K562 (cell line): ENCODE measurements around the gene PRLHR. TPM values are rescaled to one million over a fixed set of nuclear protein-coding genes. Genes with fewer than 3 reads are reported as not detected.

Experiments
- ATAC-seq: fragments of 200-7000 bp; cut with Tn5 transposase; 3 replicates; pipeline ENCODE4 v1.9.1; 2020; ENCODE audit warnings: moderate library complexity
- BruUV-seq: library from RNA; stranded (reverse); fragments of 400-500 nt; replicated peaks from 2 replicates; lab custom pipeline; 2021; lab: Mats Ljungman, UMichigan
- CTCF ChIA-PET: fragments of 300-600 bp; formaldehyde crosslinking; extraction: SDS; loops from one replicate; lab custom pipeline; 2021; ENCODE audit warnings: low intra/inter-chr PET ratio; lab: Yijun Ruan, JAX
- POLR2A ChIA-PET: fragments of 300-600, 350-650 bp; sonication (Branson Sonifier 250); formaldehyde crosslinking; extraction: SDS; loops from one replicate; lab custom pipeline; 2021; ENCODE audit warnings: antibody characterized with exemption, inconsistent platforms; lab: Yijun Ruan, JAX
- DNase-seq, 4 experiments: peaks; one replicate each; pipeline versions ENCODE4 v3.0.0 to v3.0.0-alpha.2; 2011 to 2018; ENCODE audit warnings: low spot score in 3 of 4, mixed read lengths in 3 of 4; ENCODE audit errors: extremely low read depth in 1 of 4
- FAIRE-seq: peaks from 2 replicates; lab custom pipeline; 2011; peaks lifted over from hg19 to GRCh38; lab: Jason Lieb, UNC
- H2AFZ ChIP-seq: 2 replicates; pipeline ENCODE4 v1.6.0; 2011; ENCODE audit warnings: low read depth, low read length, control low read depth, inconsistent platforms
- H3K27ac ChIP-seq: fragments of 200-600 bp; 3 replicates; pipeline ENCODE4 v1.8.0; 2011; ENCODE audit warnings: low read depth, mild to moderate bottlenecking, control low read depth, inconsistent platforms, low read length, moderate library complexity, mixed read lengths; ENCODE audit errors: extremely low read depth
- H3K27me3 ChIP-seq, 2 experiments: fragments of 300-600 bp in 1 of 2; 2 replicates in 1 of 2; 3 replicates in 1 of 2; pipeline versions ENCODE4 v1.6.0 to v1.8.0; 2011; ENCODE audit warnings: inconsistent platforms in 2 of 2, low read length in 2 of 2, mild to moderate bottlenecking in 1 of 2, mixed read lengths in 1 of 2, moderate library complexity in 1 of 2; ENCODE audit not compliant: control insufficient read depth in 2 of 2, insufficient read depth in 2 of 2
- H3K36me3 ChIP-seq: fragments of 300-600 bp; 3 replicates; pipeline ENCODE4 v1.8.0; 2011; ENCODE audit warnings: mild to moderate bottlenecking, low read length, inconsistent platforms; ENCODE audit not compliant: control insufficient read depth, insufficient read depth
- H3K4me1 ChIP-seq, 2 experiments: fragments of 200-600 bp in 1 of 2; replicated peaks in 1 of 2; 2 replicates in 1 of 2; 3 replicates in 1 of 2; pipeline versions ENCODE4 v1.5.1 to v1.8.0; 2011; ENCODE audit warnings: inconsistent platforms in 2 of 2, low read length in 2 of 2, mild to moderate bottlenecking in 1 of 2, mixed read lengths in 1 of 2, moderate library complexity in 1 of 2; ENCODE audit not compliant: control insufficient read depth in 2 of 2, insufficient read depth in 2 of 2
- H3K4me2 ChIP-seq: 2 replicates; pipeline ENCODE4 v1.6.1; 2011; ENCODE audit warnings: low read length, control low read depth, inconsistent platforms, mixed read lengths; ENCODE audit not compliant: insufficient read depth
- H3K4me3 ChIP-seq: fragments of 200-600 bp; sonication (generic), shearing (Covaris generic); 2 replicates; pipeline ENCODE4 v1.5.1; 2016; ENCODE audit warnings: control low read depth, inconsistent platforms
- H3K79me2 ChIP-seq: fragments of 200-600 bp; 3 replicates; pipeline ENCODE4 v1.8.0; 2011; ENCODE audit warnings: low read length, inconsistent platforms; ENCODE audit not compliant: control insufficient read depth, insufficient read depth
- H3K9ac ChIP-seq, 2 experiments: 2 replicates each; pipeline versions ENCODE4 v1.6.0 to v1.6.1; 2011; ENCODE audit warnings: low read depth in 2 of 2, low read length in 2 of 2, control low read depth in 1 of 2, inconsistent platforms in 1 of 2, mild to moderate bottlenecking in 1 of 2, mixed read lengths in 1 of 2; ENCODE audit not compliant: insufficient read depth in 1 of 2
- H3K9me1 ChIP-seq: one replicate; pipeline ENCODE4 v1.6.0; 2011; ENCODE audit warnings: inconsistent platforms, mild to moderate bottlenecking, low read length, moderate library complexity; ENCODE audit not compliant: control insufficient read depth, insufficient read depth
- H3K9me3 ChIP-seq: replicated peaks from 2 replicates; pipeline ENCODE4 v1.5.1; 2011; ENCODE audit warnings: low read depth, low read length, inconsistent platforms; ENCODE audit not compliant: control insufficient read depth, insufficient read depth
- H4K20me1 ChIP-seq: replicated peaks from 2 replicates; pipeline ENCODE4 v1.6.1; 2011; ENCODE audit warnings: low read length, inconsistent platforms, mixed read lengths; ENCODE audit not compliant: control insufficient read depth, insufficient read depth
- ATF1 ChIP-seq, 2 experiments: fragments of 450-650 bp in 1 of 2; IDR thresholded peaks; 2 replicates each; pipeline ENCODE4 v1.6.1; 2016; ENCODE audit warnings: missing compliant biosample characterization in 1 of 2, missing genetic modification characterization in 1 of 2
- BRD9 ChIP-seq: fragments of 450-650 bp; IDR thresholded peaks from 2 replicates; pipeline ENCODE4 v1.6.1; 2018; ENCODE audit warnings: low read depth; ENCODE audit not compliant: partially characterized antibody
- CBX5 ChIP-seq: IDR thresholded peaks from 2 replicates; pipeline ENCODE4 v1.6.1; 2014; ENCODE audit warnings: low read depth, borderline replicate concordance
- E2F4 ChIP-seq: sonication (generic); formaldehyde crosslinking; IDR thresholded peaks from 2 replicates; pipeline ENCODE4 v1.8.0; 2022; ENCODE audit warnings: mild to moderate bottlenecking, low read depth, missing genetic modification reagents
- GABPB2 ChIP-seq: fragments of 250-450 bp; sonication (Bioruptor Pico); conservative IDR thresholded peaks from 2 replicates; pipeline ENCODE4 v1.5.1; 2021; ENCODE audit warnings: mild to moderate bottlenecking
- HNRNPH1 ChIP-seq: fragments of 200-400 bp; formaldehyde crosslinking; optimal IDR thresholded peaks from 2 replicates; pipeline ENCODE3; 2017; ENCODE audit warnings: low read depth, mild to moderate bottlenecking, low read length, moderate library complexity
- HNRNPK ChIP-seq: fragments of 200-400 bp; formaldehyde crosslinking; IDR thresholded peaks from one replicate; pipeline ENCODE4 v1.6.1; 2018; ENCODE audit warnings: mild to moderate bottlenecking, low read depth, low read length; ENCODE audit not compliant: poor library complexity, severe bottlenecking
- POLR3G ChIP-seq: IDR thresholded peaks from 2 replicates; pipeline ENCODE4 v1.6.1; 2011; ENCODE audit not compliant: insufficient read length, insufficient replicate concordance; ENCODE audit errors: extremely low read depth
- ZNF75A ChIP-seq: fragments of 450-650 bp; formaldehyde crosslinking; IDR thresholded peaks from 2 replicates; pipeline ENCODE4 v1.4.0; 2020; ENCODE audit warnings: mild to moderate bottlenecking
- ZSCAN32 ChIP-seq: fragments of 450-650 bp; formaldehyde crosslinking; IDR thresholded peaks from 2 replicates; pipeline ENCODE4 v1.4.0; 2020; ENCODE audit warnings: mild to moderate bottlenecking, moderate library complexity
- WGBS: fragments of 100-300 bp; shearing (Covaris generic); methylation state at CpG from one replicate; pipeline ENCODE4 v1.1.6; 2016; ENCODE audit warnings: low coverage, mixed read lengths; ENCODE audit not compliant: insufficient coverage; ENCODE audit errors: missing lambda C conversion rate; 5-methylcytosine and 5-hydroxymethylcytosine counted together
- in situ Hi-C: fragments of 300-500 bp; cut with MboI; formaldehyde crosslinking; loops from 4 replicates; pipeline ENCODE4 v1.15.0; 2018; ENCODE audit warnings: inconsistent platforms, mixed read lengths
- intact Hi-C: fragments of 100-400 bp; cut with micrococcal nuclease; formaldehyde crosslinking; loops from 2 replicates; pipeline ENCODE4 v1.14.2; 2022
- polyA plus RNA-seq, 8 experiments: library from polyadenylated mRNA; depleted of rRNA in 4 of 8; stranded (reverse) in 5 of 8; unstranded in 3 of 8; fragments of >200 nt; fragmentation: Nextera tagmentation in 2 of 8; fragmentation: Illumina TruSeq in 1 of 8; extraction: Ambion mirVana in 2 of 8; extraction: Trizol in 1 of 8; gene quantifications; 2 replicates each; pipeline versions ENCODE4 v1.2.1 to v1.2.3, GENCODE V29; 2011 to 2014; ENCODE audit warnings: inconsistent platforms in 1 of 8, missing spikeins in 1 of 8
- total RNA-seq, 7 experiments: library from RNA; depleted of rRNA in 6 of 7; stranded (reverse); fragments of >200 nt in 6 of 7; fragmentation: Illumina TruSeq in 2 of 7; extraction: Trizol in 2 of 7; gene quantifications; 2 replicates each; pipeline versions ENCODE4 v1.2.1 to v1.2.3, GENCODE V29; 2011 to 2021; ENCODE audit warnings: low replicate concordance in 1 of 7
- TF ChIP-seq, protein P1 (sequence below): fragments of 450-650 bp; IDR thresholded peaks from 2 replicates; pipeline ENCODE4 v1.6.1; 2016; ENCODE audit warnings: antibody characterized with exemption
- TF ChIP-seq, protein P2 (sequence below): conservative IDR thresholded peaks from 2 replicates; pipeline ENCODE4 v1.6.1; 2011; ENCODE audit warnings: low read depth, mild to moderate bottlenecking, low read length; ENCODE audit not compliant: control insufficient read depth
- TF ChIP-seq, protein P3 (sequence below), 2 experiments: IDR thresholded peaks in 1 of 2; conservative IDR thresholded peaks in 1 of 2; 2 replicates each; pipeline ENCODE4 v1.6.1; 2016; ENCODE audit warnings: low read depth in 2 of 2, mild to moderate bottlenecking in 1 of 2, missing compliant biosample characterization in 1 of 2, missing genetic modification characterization in 1 of 2, moderate library complexity in 1 of 2

The PRLHR gene
- total and polyA plus RNA-seq, 9 of the 15 experiments (the other 6 are each of a cell fraction or from before 2014, with no cell fraction given): not detected

- ATAC-seq: no peak
- H4K20me1 ChIP-seq: no peaks in the 10 kb centered on the region
- in situ Hi-C loops (no loop called here), intact Hi-C loops (loop anchor here (10.0 kb wide), 1 partner anchor 231 kb away; no protein-coding TSS in a partner anchor)
- H3K27ac ChIP-seq: no peak overlapping the region
- no peak for FAIRE-seq
- ChIA-PET CTCF (interaction anchor here (0.5 kb wide), 1 partner anchor 23 kb away, joined by 3 read pairs; no protein-coding TSS in a partner anchor), POLR2A (no interaction called here)
- no peaks in the 10 kb centered on the region for H3K4me1 ChIP-seq
- peaks cover 0 to 5% of the 10 kb centered on the region in 2 experiments; a peak in 1 of 5 replicates for H3K27me3 ChIP-seq
- no peaks in the 10 kb centered on the region for H3K79me2 ChIP-seq
- DNase-seq: no peak
- BruUV-seq: no TSS peak
- 0% methylated on average over 1 of the region's 1 CpG for WGBS
- no peak overlapping the region for H3K4me2 ChIP-seq
- no peaks in the 10 kb centered on the region for H3K9me3 ChIP-seq
- H2AFZ ChIP-seq: no peak overlapping the region
- H3K4me3 ChIP-seq: no peak overlapping the region
- no peaks in the 10 kb centered on the region for H3K36me3 ChIP-seq
- no peak overlapping the region for H3K9ac ChIP-seq
- no peaks in the 10 kb centered on the region for H3K9me1 ChIP-seq
- no peak for TF ChIP-seq E2F4 (CRISPR knock-in tag)
- no peak for TF ChIP-seq ZNF75A (CRISPR knock-in tag)
- TF ChIP-seq, protein P1, sequence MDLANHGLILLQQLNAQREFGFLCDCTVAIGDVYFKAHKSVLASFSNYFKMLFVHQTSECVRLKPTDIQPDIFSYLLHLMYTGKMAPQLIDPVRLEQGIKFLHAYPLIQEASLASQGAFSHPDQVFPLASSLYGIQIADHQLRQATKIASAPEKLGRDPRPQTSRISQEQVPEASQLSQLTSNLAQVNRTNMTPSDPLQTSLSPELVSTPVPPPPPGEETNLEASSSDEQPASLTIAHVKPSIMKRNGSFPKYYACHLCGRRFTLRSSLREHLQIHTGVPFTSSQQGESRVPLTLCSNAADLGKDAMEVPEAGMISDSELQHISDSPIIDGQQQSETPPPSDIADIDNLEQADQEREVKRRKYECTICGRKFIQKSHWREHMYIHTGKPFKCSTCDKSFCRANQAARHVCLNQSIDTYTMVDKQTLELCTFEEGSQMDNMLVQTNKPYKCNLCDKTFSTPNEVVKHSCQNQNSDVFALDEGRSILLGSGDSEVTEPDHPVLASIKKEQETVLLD: no peak
- TF ChIP-seq POLR3G: no peak
- no peak for TF ChIP-seq HNRNPK
- TF ChIP-seq CBX5: no peak
- TF ChIP-seq ZSCAN32 (CRISPR knock-in tag): no peak
- no peak for TF ChIP-seq GABPB2 (CRISPR knock-in tag)
- no peak for TF ChIP-seq BRD9
- TF ChIP-seq, protein P2, sequence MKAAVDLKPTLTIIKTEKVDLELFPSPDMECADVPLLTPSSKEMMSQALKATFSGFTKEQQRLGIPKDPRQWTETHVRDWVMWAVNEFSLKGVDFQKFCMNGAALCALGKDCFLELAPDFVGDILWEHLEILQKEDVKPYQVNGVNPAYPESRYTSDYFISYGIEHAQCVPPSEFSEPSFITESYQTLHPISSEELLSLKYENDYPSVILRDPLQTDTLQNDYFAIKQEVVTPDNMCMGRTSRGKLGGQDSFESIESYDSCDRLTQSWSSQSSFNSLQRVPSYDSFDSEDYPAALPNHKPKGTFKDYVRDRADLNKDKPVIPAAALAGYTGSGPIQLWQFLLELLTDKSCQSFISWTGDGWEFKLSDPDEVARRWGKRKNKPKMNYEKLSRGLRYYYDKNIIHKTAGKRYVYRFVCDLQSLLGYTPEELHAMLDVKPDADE: no peak
- TF ChIP-seq, protein P3, sequence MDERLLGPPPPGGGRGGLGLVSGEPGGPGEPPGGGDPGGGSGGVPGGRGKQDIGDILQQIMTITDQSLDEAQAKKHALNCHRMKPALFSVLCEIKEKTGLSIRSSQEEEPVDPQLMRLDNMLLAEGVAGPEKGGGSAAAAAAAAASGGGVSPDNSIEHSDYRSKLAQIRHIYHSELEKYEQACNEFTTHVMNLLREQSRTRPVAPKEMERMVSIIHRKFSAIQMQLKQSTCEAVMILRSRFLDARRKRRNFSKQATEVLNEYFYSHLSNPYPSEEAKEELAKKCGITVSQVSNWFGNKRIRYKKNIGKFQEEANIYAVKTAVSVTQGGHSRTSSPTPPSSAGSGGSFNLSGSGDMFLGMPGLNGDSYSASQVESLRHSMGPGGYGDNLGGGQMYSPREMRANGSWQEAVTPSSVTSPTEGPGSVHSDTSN (CRISPR knock-in tag; IDR thresholded peaks at IDR 0.05; ENCODE audit: low read depth): no peak
- TF ChIP-seq, protein P3 (tag; conservative IDR thresholded peaks at IDR 0.05; ENCODE audit: low read depth): no peak
- TF ChIP-seq HNRNPH1: no peak
- no peak for TF ChIP-seq ATF1 (CRISPR knock-in tag; IDR thresholded peaks at IDR 0.05)
- no peak for TF ChIP-seq ATF1 (tag; IDR thresholded peaks at IDR 0.05)
Observed at GRCh38 chr10:118545381-118545780, 50.1 kb downstream of the PRLHR start.
